HG03354 (cell line): ENCODE measurements around the gene ABAT.
"Not testable (repeated sequence)": the region's sequence is repeated elsewhere in the genome, so short reads cannot be mapped to it uniquely, and the experiment has no call there.

Experiments used
- ATAC-seq: cut with Tn5 transposase; IDR thresholded peaks from one replicate; pipeline ENCODE4 v1.9.1; 2021; ENCODE audit warnings: mild to moderate bottlenecking; ENCODE audit not compliant: unreplicated experiment, poor library complexity, severe bottlenecking

Gene ABAT

GRCh38 chr16:8647721-8648318, 26.6 kb upstream of the ABAT start:
- no peak for ATAC-seq

- ATAC-seq = no peak
Measured at GRCh38 chr16:8648877-8649276, 25.5 kb upstream of the ABAT start.

- ATAC-seq = no peak
Measured at GRCh38 chr16:8649829-8650554, 24.4 kb upstream of the ABAT start.

GRCh38 chr16:8651958-8652357, 22.5 kb upstream of the ABAT start:
- ATAC-seq = not testable (repeated sequence)

- ATAC-seq = peak; percentile 82
Measured at GRCh38 chr16:8655184-8655717, 19.2 kb upstream of the ABAT start.

DNA sequence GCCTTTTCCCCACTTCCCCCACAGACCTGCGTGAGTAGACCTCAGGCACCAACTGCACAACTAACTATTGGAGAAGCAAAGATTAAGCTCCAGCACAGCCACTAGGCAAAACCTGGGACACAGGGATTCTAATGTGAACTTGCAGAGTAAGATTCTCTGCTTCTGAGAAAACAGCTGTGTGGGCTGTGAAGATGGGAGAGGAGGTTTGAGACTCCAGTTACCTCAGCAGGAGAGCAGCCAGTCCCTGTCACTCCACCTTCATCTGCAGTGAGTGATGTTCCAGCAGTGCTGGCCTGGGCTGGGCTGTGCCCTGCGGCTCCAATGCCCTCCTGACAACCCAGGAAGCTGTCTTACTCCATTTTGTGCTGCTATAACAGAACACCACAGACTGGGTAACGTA, 18.0 kb upstream of the ABAT start:
- ATAC-seq = no peak

- ATAC-seq = no peak
Measured at GRCh38 chr16:8660841-8661301, 13.5 kb upstream of the ABAT start.

DNA sequence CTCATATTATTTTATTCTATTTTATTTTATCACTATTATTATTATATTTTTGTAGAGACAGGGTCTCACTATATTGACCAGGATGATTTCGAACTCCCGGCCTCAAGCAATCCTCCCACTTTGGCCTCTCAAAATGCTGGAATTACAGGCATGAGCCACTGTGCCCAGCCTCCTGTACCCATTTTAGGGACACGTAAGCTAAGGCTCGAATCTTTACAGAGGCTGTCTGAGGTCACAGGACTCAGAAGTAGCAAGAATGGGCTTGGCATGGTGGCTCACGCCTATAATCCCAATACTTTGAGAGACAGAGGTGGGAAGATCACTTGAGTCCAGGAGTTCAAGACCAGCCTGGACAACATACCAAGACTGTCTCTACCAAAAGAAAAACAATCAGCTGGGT, 12.7 kb upstream of the ABAT start:
- no peak for ATAC-seq

- no peak for ATAC-seq
Measured at GRCh38 chr16:8663192-8664089, 11.0 kb upstream of the ABAT start.

GRCh38 chr16:8665529-8665928, 8.9 kb upstream of the ABAT start:
- no peak for ATAC-seq

DNA sequence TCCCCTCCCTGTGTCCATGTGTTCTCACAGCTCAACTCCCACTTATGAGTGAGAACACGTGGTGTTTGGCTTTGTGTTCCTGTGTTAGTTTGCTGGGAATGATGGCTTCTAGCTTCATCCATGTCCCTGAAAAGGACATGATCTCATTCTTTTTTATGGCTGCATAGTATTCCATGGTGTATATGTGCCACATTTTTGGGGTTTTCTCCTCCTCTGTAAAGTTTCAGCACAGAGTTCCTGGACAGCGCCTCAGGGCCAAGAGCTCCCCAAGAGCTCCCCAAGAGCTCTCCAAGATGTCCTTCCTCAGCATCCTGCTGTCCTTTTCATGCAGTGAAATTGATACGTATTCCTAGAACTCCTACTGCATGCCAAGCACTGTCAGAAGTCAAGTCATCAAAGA, 6.9 kb upstream of the ABAT start:
- no peak for ATAC-seq

DNA sequence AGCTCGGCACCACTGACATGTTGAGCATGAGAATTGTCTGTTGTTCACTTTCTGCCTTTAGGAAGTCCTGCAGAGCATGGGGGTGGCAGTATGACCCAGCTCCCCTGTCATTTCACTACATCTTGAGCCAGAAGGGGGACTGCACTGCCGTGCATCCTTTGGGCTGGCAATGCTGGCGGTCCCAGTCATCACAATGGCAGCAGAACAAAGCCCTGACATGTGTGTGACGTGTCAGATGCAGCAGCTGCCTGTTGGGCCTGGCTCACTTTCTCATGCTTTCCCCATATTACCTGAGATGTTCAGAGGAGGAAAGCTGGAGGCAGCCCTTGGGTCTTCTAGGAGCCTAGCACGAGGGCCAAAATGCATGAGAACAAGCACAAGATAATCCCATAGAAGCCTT, 6.3 kb upstream of the ABAT start:
- ATAC-seq = no peak

DNA sequence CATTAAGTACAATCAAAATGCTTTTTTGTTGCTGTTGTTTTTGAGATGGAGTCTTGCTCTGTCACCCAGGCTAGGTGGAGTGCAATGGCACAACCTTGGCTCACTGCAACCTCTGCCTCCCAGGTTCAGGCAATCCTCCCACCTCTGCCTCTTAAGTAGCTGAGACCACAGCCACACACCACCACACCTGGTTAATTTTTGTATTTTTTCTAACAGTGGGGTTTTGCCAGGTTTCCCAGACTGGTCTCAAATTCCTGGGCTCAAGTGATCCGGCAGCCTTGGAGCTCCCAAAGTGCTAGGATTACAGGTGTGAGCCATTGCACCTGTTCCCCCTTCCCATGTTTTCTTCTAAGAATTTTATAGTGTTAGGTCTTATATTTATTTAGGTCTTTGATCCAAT, 4.9 kb upstream of the ABAT start:
- ATAC-seq = no peak

DNA sequence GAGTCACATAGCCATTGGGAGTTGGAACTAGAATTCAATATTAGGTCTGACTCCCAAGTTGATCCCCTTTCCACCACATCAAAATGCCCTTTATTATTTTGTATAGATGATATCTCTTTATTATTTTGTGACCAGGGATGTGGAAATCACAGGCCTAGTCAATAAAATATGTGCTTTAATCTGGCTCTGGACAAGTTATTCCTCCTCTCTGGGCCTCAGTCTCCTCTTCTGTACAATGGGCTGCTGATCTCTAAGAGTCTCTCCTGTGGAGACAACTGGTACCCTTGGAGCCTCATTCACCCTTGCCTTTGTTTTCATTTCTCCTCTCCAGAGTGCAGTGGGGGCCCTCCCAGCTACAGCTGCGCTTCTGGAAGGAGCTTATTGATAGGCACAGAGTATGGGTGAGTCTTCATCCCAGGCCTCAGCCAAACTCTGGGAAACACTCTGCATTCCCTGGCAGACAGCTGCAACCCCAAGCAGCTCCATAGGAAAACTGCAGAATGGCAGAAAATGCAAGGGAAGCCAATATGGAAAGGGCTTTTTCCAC, 4.3 kb upstream of the ABAT start:
- no peak for ATAC-seq

DNA sequence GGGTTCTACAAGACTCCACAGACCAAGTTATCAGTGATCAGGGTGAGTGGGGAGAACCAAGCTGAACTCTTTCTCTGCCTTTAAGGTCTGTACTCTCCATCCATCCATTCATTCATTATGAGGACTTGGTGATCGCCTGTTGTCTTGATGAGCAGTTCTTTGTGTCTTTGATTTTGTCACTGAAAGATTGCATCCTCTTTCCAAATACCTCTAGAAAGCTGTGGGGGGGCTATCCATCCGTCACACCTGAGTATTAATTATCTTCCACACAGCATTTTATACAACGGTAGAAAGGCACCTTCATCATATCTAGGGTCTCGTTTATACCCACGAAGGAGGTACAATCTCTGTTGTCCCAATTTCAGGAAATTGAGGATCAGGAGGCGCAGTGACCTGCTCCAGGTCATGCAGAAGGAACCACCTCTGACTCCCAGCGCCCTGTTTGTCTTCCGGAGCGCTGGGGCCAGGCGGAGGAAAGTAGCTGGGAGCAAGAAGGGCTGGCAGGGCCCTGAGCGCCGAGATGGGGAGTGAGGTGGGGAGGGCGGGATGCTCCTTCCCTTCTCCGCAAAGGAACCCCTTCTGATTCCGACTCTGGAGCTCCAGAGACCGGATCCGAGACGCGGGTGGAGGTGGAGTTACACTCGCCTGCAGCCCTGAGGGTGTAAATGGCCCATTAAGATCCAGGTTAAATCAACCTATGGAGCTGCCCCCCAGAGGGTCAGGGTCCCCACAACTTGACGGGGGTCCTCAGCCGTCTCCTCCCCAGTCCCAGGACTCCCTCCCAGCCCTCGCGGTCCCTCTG, 605 bp upstream of the ABAT start:
- peak; percentile 58 for ATAC-seq

DNA sequence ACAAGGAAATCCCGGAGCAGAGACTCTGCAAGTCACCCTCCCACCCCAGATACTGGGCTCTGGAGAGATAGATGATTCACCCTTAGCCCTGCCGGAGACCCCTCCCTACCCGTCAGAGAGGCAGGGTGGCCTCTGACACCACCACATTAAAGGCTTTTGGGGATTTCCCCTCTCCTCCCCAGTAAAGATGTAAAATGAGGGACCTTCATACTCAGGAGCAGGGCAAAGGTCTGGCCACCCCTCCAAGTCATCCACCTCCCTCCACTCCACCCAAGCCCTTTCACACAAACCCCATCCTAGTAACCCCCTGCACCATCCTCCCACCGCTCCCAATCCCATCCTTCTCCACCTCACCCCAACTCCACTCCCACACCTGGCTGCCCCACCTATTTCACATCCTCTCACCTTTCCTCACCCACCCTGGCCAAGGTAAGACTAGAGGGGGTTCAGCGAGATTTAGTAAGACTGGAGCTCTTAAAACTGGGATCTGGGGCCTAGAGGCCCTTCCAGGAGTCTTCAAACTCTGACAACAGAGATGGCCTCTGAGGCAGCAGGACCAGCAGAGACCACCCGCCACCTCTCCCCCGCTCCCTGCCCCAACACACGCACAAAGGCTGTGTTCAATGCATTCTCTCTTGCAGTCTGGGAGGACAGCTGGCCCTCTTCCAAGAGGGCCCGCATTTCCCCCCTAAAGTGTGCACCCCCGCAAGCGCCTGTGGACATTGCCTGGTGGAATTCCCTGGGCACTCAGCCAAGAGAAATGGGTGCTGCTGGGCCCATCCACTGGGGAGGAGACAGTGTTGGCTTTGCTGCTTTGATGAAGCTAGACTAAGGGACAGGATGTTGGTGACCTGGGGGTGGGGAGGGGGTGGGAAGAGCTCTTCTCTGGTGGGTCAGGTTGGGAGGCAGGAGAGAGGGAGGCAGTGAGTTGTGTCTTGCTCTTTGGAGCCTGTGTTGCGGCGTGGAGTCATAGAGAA, 1.1 kb downstream of the ABAT start:
- no peak for ATAC-seq

GRCh38 chr16:8676160-8676547, 1.7 kb downstream of the ABAT start:
- ATAC-seq = no peak

- ATAC-seq = no peak
Measured at GRCh38 chr16:8676737-8677375, 2.4 kb downstream of the ABAT start.
